ENCODE measurements around the gene ACYP1. TPM values are rescaled to one million over a fixed set of nuclear protein-coding genes. Genes with fewer than 3 reads are reported as not detected.

Gene ACYP1
- total and polyA plus RNA-seq, 2 of the 13 experiments (the other 11 are each of a cell fraction or from before 2014, with no cell fraction given), result 9.7 to 22.4 TPM

DNA sequence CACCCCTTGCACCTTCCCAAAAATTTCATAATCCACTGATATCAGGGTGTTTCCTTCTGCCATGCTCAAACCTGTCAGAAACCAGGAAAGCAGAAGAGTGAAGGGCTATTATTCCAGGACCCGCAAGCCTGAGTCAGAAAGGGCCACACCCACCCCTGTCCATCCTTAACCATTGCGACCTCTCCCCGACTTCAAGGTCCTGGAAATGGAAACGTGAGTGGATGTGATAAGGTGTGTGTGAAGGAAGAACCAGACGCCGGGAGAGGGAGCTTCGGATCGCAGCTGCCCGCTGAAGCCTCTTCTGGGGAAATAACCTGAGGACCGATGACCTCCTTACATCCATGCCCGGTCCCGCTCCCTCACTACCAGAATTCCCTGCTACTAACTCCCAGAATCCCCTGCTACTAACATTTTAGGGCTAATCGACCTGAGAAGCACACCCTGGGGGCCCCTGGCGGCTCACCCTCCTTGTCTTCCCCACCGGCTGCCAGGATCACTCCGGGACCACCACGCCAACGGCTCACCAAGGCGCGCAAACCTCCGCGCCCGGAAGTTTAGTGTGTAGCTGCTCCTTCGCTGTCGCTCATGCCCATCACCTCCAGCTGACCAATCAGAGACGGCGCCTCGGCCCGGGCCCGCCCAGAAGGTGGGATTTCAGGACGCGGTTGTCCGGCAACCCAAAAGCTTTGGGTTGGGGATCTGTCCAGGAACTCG, at the start of gene ACYP1 (continued):
- TF ChIP-seq ZGPAT (CRISPR knock-in tag; IDR thresholded peaks at IDR 0.05), result 0 out of 2 replicates have a peak, but pooled peaks have one; percentile 45
- peak; percentile 49; the same call in 1 of the 2 replicates for TF ChIP-seq ERF (CRISPR knock-in tag; IDR thresholded peaks at IDR 0.05)
- peak; percentile 33; the same call in 1 of the 2 replicates for TF ChIP-seq MYC (CRISPR knock-in tag; IDR thresholded peaks at IDR 0.05; ENCODE audit: borderline replicate concordance)
- TF ChIP-seq, protein P1, sequence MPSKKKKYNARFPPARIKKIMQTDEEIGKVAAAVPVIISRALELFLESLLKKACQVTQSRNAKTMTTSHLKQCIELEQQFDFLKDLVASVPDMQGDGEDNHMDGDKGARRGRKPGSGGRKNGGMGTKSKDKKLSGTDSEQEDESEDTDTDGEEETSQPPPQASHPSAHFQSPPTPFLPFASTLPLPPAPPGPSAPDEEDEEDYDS (CRISPR knock-in tag; IDR thresholded peaks at IDR 0.05), result peak; percentile 45; the same call in 1 of the 2 replicates
- no peak for TF ChIP-seq ZNF776 (CRISPR knock-in tag; IDR thresholded peaks at IDR 0.05)
- TF ChIP-seq AKAP8 (CRISPR knock-in tag; IDR thresholded peaks at IDR 0.05), result no peak
- peak in 1 of 2 experiments; percentile 78; a peak in 2 of 4 replicates for TF ChIP-seq POLR2A (IDR thresholded peaks at IDR 0.05; ENCODE audit: insufficient read depth in 1 of 2, low read depth in 2 of 2, low read length in 2 of 2)
- TF ChIP-seq ZNF569 (CRISPR knock-in tag; IDR thresholded peaks at IDR 0.05; ENCODE audit: borderline replicate concordance), result no peak
- TF ChIP-seq ZNF567 (CRISPR knock-in tag; IDR thresholded peaks at IDR 0.05; ENCODE audit: borderline replicate concordance), result no peak
- no peak for TF ChIP-seq SP1 (IDR thresholded peaks at IDR 0.05)
- TF ChIP-seq SP1 (CRISPR knock-in tag; IDR thresholded peaks at IDR 0.05), result peak; percentile 68; the same call in 1 of the 2 replicates
- TF ChIP-seq NFYB (CRISPR knock-in tag; IDR thresholded peaks at IDR 0.05), result peak; percentile 98
- peak; percentile 35; the same call in 1 of the 2 replicates for TF ChIP-seq ZBED4 (CRISPR knock-in tag; IDR thresholded peaks at IDR 0.05; ENCODE audit: borderline replicate concordance)
- no peak for TF ChIP-seq NFE2L1 (CRISPR knock-in tag; IDR thresholded peaks at IDR 0.05; ENCODE audit: borderline replicate concordance)
- TF ChIP-seq E2F1 (CRISPR knock-in tag; IDR thresholded peaks at IDR 0.05), result peak; percentile 96
- peak; percentile 51; the same call in 1 of the 2 replicates for TF ChIP-seq ZFP91 (CRISPR knock-in tag; IDR thresholded peaks at IDR 0.05; ENCODE audit: borderline replicate concordance)
- TF ChIP-seq ELF1 (CRISPR knock-in tag; IDR thresholded peaks at IDR 0.05), result peak; percentile 85
- TF ChIP-seq SPEN (CRISPR knock-in tag; IDR thresholded peaks at IDR 0.05; ENCODE audit: low read depth), result peak; percentile 57; the same call in 1 of the 2 replicates

All from HepG2 (cell line).